CD4-positive, alpha-beta T cell treated with Interleukin-2 at 100 ng/mL for 4 hours (primary cell): ENCODE measurements around the gene LENEP.

ENCODE experiments used
- DNase-seq: peaks from one replicate; pipeline ENCODE4 v3.0.0-alpha.2; 2020; ENCODE audit warnings: low spot score

Gene LENEP

GRCh38 chr1:154993572-154994268, at the start of gene LENEP:
TSS of gene LENEP (plus strand) at chr1:154993586. CDS start at chr1:154993608, 22 bp downstream.
- DNase-seq = no peak

- no peak for DNase-seq
Observed at GRCh38 chr1:154943649-154944400, 49.6 kb upstream of the LENEP start.

DNA sequence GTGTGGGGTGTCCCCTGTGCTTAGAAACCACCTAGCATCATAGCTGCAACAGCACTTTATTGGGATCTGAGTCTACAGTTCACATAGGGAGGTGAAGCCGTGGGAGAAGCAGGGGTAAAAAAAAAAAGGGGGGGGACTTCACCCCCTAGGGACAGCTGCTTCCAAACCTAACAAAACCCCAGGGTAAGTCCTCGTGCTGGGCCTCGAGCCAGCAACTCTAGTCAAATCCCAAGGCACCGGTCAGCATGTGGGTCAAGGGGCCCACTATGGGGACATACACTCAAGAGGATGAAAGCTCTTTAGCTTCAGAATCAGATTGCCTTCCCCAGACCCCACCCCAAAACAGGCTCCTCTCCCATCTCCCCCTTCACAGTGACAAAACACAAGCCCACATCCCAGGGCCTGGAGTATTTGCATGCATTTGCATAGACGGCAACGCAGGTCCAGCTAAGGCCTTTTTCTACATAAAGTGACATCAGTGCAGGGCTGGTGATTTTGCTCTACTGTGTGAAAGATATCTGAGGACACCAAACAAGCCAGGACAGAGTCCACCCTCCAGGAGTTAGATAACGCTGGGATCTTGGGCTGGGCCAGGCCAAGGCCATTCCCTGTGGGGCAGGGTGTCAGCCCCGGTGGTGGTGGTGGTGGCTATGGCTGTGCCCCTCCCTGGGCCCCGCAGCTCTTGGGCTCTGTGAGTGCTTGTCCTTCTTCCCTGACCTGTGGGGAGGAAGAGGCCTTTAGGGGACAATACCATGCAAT, 48.8 kb upstream of the LENEP start:
- no peak for DNase-seq

DNA sequence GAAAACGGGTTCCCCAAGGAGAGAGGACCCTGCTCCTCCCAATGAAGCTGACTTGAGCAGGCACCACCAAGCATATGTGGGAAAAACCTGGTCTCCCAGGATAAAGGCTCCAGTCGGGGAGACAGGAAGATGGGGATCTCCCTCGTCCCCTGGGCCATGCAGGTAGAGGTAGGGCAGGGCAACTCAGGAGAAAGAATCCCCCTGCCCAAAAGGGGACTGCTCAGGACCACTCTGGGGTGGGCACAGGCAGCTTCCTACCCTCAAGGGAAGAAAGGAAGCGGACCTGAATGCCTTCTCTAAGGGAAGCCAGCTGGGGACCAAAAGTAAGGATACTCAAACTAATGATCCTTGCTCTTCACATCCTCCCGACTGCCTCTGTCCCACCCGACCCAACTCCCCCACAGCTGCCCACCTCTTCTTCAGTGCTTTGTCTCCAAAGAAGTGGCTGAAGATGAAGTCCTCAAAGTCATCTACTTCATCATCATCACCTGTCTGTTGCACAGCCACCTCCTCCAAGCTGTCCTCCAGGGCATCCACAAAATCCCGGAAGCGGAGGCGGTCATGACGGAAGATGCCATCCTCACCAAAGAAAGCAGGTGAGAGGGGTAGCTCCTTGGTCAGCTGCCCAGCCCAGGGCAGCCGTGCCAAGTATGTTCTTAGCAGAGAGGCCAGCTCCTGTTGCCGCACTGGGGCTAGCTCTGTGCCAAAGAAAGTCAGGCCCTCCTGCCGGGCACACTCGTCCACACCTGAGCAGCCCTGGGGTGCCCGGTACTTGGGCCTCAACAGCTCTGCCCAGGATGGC, 48.0 kb upstream of the LENEP start:
- DNase-seq = no peak

- no peak for DNase-seq
Observed at GRCh38 chr1:154945962-154946850, 47.2 kb upstream of the LENEP start.

GRCh38 chr1:154948079-154948478, 45.3 kb upstream of the LENEP start:
- DNase-seq = no peak

GRCh38 chr1:154951901-154952657, 41.3 kb upstream of the LENEP start:
- DNase-seq = peak; percentile 67

DNA sequence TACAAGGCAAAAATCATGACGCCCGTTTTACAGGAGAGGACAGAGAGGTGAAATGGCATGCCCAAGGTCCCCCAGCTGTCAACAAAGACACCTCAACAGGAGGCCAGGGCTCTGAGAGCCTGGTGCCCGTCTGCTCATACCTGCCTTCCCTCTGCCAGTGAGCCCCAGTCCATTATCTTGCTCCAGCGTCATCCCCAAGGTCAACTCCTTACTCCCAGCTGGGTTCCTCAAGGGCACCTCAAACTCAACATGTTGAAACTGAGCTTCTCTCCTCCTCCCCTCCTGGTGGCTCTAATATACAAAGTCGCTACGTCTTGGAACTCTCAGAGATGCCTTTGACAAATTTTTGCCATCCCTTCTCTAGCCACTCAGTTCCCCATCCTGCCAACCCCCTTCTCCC, 40.7 kb upstream of the LENEP start:
- DNase-seq = no peak

GRCh38 chr1:154953611-154954038, 39.8 kb upstream of the LENEP start:
- DNase-seq = no peak

- DNase-seq = no peak
Observed at GRCh38 chr1:154954541-154954940, 38.8 kb upstream of the LENEP start.

DNA sequence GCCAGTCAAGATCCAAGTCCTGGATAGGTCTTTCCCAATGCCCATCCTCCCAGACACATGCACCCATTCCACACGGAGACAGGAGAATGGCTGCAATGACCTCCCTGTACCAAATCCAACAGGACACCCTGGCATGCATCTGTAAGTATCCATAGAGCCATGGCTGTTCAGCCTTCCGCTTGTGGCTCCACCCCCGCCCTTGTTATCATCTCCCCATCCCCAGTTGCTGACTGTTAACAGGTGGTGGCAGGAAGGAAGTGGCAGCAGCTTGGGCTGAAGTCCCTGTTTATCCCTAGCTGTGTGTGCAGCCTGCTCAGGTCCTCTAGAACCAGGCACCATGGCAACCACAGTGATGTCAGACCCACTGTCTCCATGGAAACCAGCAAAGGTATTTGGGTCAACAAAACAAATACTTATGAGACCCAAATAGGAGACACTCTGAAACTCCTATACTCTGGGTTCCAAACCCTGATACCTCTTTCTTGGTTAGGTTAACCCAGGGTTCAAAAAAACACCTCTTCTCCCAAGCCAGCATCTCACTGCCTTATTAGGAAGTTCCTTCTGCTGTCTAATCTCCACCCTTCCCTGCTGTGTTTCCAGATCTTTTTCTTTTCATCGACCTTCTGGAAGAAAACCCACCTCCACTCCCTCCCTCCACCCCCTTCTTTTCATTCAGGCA, 38.2 kb upstream of the LENEP start:
- peak; percentile 99 for DNase-seq

DNA sequence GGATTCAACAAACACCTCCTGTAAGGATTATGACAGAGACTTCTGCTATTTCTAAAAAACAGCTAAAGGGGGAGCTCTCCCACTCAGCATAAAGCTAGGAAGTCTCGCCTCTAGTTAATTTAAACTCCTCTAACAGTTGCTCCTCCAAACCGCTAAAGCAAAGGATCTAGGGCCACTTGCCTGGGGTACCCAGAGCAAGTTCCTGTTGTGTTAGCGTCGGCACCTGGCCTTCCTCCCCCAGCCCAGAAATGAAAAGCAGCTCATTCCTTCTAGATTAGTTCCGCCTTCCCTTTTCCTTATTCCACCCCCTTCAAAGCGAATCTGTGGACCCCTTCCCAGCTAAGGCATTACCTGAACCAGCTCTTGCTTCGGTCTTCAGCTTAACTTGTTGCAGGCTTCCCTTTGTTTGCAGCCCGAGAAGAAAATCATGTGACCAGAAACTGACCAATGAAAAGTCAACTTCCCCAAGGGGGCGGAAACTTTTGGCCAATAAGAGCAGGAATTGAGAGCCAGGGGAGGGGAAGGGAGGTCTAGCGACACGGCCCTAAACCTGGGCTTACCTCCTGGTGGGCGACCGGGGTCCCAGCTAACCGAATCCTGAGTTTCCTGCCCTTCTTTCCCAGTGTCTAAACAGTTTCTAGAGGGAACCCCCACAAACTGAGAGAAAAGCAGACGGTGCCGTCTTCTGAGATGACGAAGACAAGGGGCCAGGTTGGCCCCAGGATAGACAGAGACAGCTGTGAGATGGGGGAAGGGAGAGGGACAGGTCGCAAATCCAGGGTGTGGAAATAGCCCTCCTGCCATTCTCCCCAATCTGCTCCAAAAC, 37.5 kb upstream of the LENEP start, which contains the start of gene PBXIP1:
Gene PBXIP1, minus strand, starts transcription at position 382 of the 826 bp plus-strand sequence. CDS start 2,378 bp downstream, outside the sequence.
- DNase-seq = peak; percentile 97

- DNase-seq = no peak
Observed at GRCh38 chr1:154956544-154956941, 36.8 kb upstream of the LENEP start.

GRCh38 chr1:154957091-154957657, 36.2 kb upstream of the LENEP start:
- no peak for DNase-seq

GRCh38 chr1:154958036-154958435, 35.4 kb upstream of the LENEP start:
- no peak for DNase-seq

DNA sequence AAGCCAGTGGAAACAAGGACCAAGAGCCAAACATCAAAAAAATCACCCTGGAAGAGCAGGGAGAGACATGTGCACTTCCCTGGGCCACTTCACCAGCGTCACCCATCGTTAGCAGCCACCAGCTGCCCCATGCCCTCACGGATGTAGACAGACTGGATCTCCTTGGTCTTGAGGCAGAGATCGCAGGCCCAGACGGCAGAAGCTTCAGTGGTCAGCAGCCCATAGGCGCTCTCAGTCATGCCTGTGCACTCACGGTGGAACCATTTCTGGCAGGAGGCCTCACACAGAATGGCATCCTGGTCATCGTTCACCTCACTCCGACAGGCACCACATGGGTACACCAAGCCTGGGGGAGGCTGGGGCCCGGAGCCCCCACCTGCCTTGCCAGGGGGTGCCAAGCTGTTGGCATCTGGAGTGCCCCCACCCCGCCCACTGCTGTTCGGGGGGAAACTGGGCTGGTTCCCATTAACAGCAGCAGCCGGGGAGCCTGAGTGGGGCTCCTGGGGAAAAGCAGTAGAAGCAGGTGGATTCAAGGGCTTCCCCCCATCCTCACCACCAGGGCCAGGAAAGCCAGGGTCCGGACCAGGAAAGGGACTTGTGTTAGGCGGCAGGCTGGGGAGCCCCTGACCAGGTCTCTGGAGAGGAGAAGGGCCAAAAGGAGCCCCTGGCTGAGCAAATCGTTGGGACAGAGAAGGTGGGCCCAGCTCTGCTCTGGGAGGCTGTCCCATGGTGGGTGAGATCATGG, 34.5 kb upstream of the LENEP start:
- DNase-seq = no peak

DNA sequence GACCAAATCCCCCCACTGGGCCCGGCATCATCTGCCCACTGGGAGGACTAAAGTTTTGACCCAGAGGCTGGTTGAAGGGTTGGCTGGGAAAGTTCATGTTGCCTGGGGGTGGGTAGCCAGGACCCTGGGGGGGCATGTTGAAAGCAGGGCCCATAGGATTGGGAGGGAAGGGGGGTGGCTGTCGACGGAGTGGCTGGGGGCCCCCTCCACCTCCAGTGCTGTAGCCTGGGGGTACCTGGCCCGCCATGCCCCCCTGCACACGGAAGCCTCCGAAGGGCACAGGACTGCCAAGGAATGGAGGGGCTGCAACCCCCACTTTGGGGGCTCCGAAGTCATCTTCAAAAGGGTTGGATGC, 34.0 kb upstream of the LENEP start:
- DNase-seq = no peak
